IMR-90 (cell line): ENCODE data around the gene MUC5AC. TPM values are rescaled to one million over a fixed set of nuclear protein-coding genes. Genes with fewer than 3 reads are reported as not detected.

Experiments used
- ATAC-seq: fragments of 200-7000 bp; cut with Tn5 transposase; 2 replicates; pipeline ENCODE4 v1.9.1; 2020; ENCODE audit warnings: low read depth, mild to moderate bottlenecking, moderate library complexity
- BruUV-seq: library from RNA; stranded (reverse); fragments of 400-500 nt; replicated peaks from 2 replicates; lab custom pipeline; 2021; lab: Mats Ljungman, UMichigan
- CTCF ChIA-PET: fragments of 300-600 bp; formaldehyde crosslinking; extraction: SDS; loops from one replicate; lab custom pipeline; 2021; ENCODE audit warnings: antibody characterized with exemption; lab: Yijun Ruan, JAX
- POLR2A ChIA-PET: fragments of 300-600 bp; sonication (Branson Sonifier 250); formaldehyde crosslinking; loops from one replicate; lab custom pipeline; 2022; ENCODE audit warnings: antibody characterized with exemption; ENCODE audit not compliant: unreplicated experiment; lab: Charles Lee
- DNase-seq: peaks from one replicate; pipeline ENCODE4 v3.0.0; 2013
- H2AFZ ChIP-seq: replicated peaks from 2 replicates; pipeline ENCODE3; 2013; ENCODE audit warnings: low read length, mild to moderate bottlenecking; ENCODE audit not compliant: poor library complexity
- H2AK5ac ChIP-seq: 2 replicates; pipeline ENCODE4 v1.6.1; 2013; ENCODE audit warnings: low read depth, low read length, inconsistent platforms
- H2AK9ac ChIP-seq: replicated peaks from 2 replicates; pipeline ENCODE3; 2013; ENCODE audit warnings: mild to moderate bottlenecking, low read depth, low read length, moderate library complexity; ENCODE audit not compliant: poor library complexity
- H2BK120ac ChIP-seq: 2 replicates; pipeline ENCODE4 v1.6.1; 2013; ENCODE audit warnings: low read depth, low read length, inconsistent platforms
- H2BK15ac ChIP-seq: 3 replicates; pipeline ENCODE4 v1.6.1; 2013; ENCODE audit warnings: low read depth, low read length, inconsistent platforms
- H2BK20ac ChIP-seq: 2 replicates; pipeline ENCODE4 v1.6.1; 2013; ENCODE audit warnings: low read depth, mild to moderate bottlenecking, inconsistent platforms, low read length, moderate library complexity
- H2BK5ac ChIP-seq: 2 replicates; pipeline ENCODE4 v1.6.1; 2013; ENCODE audit warnings: mild to moderate bottlenecking, low read depth, low read length, inconsistent platforms; ENCODE audit not compliant: poor library complexity, severe bottlenecking
- H3K14ac ChIP-seq: replicated peaks from 2 replicates; pipeline ENCODE4 v1.6.1; 2013; ENCODE audit warnings: low read depth, low read length, inconsistent platforms
- H3K18ac ChIP-seq: 2 replicates; pipeline ENCODE4 v1.6.1; 2013; ENCODE audit warnings: low read depth, low read length, control low read depth
- H3K23ac ChIP-seq: 2 replicates; pipeline ENCODE4 v1.6.1; 2013; ENCODE audit warnings: low read depth, low read length, inconsistent platforms
- H3K27ac ChIP-seq: 2 replicates; pipeline ENCODE4 v1.5.1; 2013; ENCODE audit warnings: mild to moderate bottlenecking, control low read depth, low read length; ENCODE audit not compliant: insufficient read depth
- H3K27me3 ChIP-seq: 2 replicates; pipeline ENCODE4 v1.6.1; 2013; ENCODE audit warnings: low read length; ENCODE audit not compliant: control insufficient read depth, insufficient read depth
- H3K36me3 ChIP-seq: 2 replicates; pipeline ENCODE4 v1.6.1; 2013; ENCODE audit warnings: low read length, mixed read lengths; ENCODE audit not compliant: control insufficient read depth, insufficient read depth
- H3K4ac ChIP-seq: 2 replicates; pipeline ENCODE4 v1.6.1; 2013; ENCODE audit warnings: low read depth, low read length, inconsistent platforms
- H3K4me1 ChIP-seq: 2 replicates; pipeline ENCODE4 v1.6.1; 2013; ENCODE audit warnings: low read length, mixed read lengths; ENCODE audit not compliant: control insufficient read depth, insufficient read depth
- H3K4me2 ChIP-seq: 2 replicates; pipeline ENCODE4 v1.6.1; 2013; ENCODE audit warnings: low read depth, mild to moderate bottlenecking, control low read depth, low read length, moderate library complexity
- H3K4me3 ChIP-seq: 2 replicates; pipeline ENCODE4 v1.5.1; 2013; ENCODE audit warnings: low read depth, mild to moderate bottlenecking, control low read depth, low read length, moderate library complexity; ENCODE audit not compliant: insufficient read depth
- H3K56ac ChIP-seq: 2 replicates; pipeline ENCODE4 v1.6.1; 2013; ENCODE audit warnings: low read length, inconsistent platforms; ENCODE audit not compliant: insufficient read depth; ENCODE audit errors: extremely low read depth
- H3K79me1 ChIP-seq, 2 experiments: 2 replicates each; pipeline ENCODE4 v1.6.1; 2013; ENCODE audit warnings: low read length in 2 of 2, inconsistent platforms in 1 of 2, low read depth in 1 of 2
- H3K9ac ChIP-seq: 2 replicates; pipeline ENCODE4 v1.6.1; 2013; ENCODE audit warnings: low read depth, low read length, control low read depth
- H3K9me1 ChIP-seq: 2 replicates; pipeline ENCODE4 v1.6.1; 2013; ENCODE audit warnings: low read length, inconsistent platforms; ENCODE audit not compliant: insufficient read depth
- H3K9me3 ChIP-seq: 2 replicates; pipeline ENCODE4 v1.6.1; 2013; ENCODE audit warnings: low read length; ENCODE audit not compliant: control insufficient read depth, insufficient read depth
- H4K20me1 ChIP-seq: 2 replicates; pipeline ENCODE4 v1.6.1; 2013; ENCODE audit warnings: low read length, inconsistent platforms; ENCODE audit not compliant: insufficient read depth
- H4K5ac ChIP-seq: 2 replicates; pipeline ENCODE4 v1.6.1; 2013; ENCODE audit warnings: mild to moderate bottlenecking, low read depth, low read length, control low read depth
- H4K8ac ChIP-seq, 2 experiments: 2 replicates each; pipeline ENCODE4 v1.6.1; 2013; ENCODE audit warnings: low read depth in 2 of 2, low read length in 2 of 2, control low read depth in 1 of 2, inconsistent platforms in 1 of 2
- H4K91ac ChIP-seq: 2 replicates; pipeline ENCODE4 v1.6.1; 2013; ENCODE audit warnings: low read depth, low read length, inconsistent platforms; ENCODE audit not compliant: insufficient read depth
- BHLHE40 ChIP-seq: fragments of 150-350 bp; IDR thresholded peaks from 2 replicates; pipeline ENCODE4 v1.6.1; 2016; ENCODE audit warnings: mild to moderate bottlenecking, low read depth, low read length
- CHD1 ChIP-seq: IDR thresholded peaks from 2 replicates; pipeline ENCODE4 v1.6.1; 2012; ENCODE audit warnings: low read depth, low read length, improper control_type of control experiment
- CTCF ChIP-seq: conservative IDR thresholded peaks from 2 replicates; pipeline ENCODE4 v1.5.1; 2012; ENCODE audit warnings: mild to moderate bottlenecking, low read depth, low read length, improper control_type of control experiment
- ELK1 ChIP-seq: fragments of 150-350 bp; IDR thresholded peaks from 2 replicates; pipeline ENCODE4 v1.6.1; 2016; ENCODE audit warnings: low read depth, mild to moderate bottlenecking, low read length, moderate library complexity, borderline replicate concordance
- MAFK ChIP-seq: IDR thresholded peaks from 2 replicates; pipeline ENCODE4 v1.6.1; 2012; ENCODE audit warnings: low read depth, low read length, improper control_type of control experiment
- MAZ ChIP-seq: IDR thresholded peaks from 2 replicates; pipeline ENCODE4 v1.6.1; 2012; ENCODE audit warnings: low read depth, mild to moderate bottlenecking, low read length, improper control_type of control experiment, moderate library complexity, borderline replicate concordance
- MXI1 ChIP-seq: IDR thresholded peaks from 2 replicates; pipeline ENCODE4 v1.6.1; 2012; ENCODE audit warnings: low read depth, mild to moderate bottlenecking, low read length, moderate library complexity, borderline replicate concordance
- NFE2L2 ChIP-seq: fragments of 150-350 bp; IDR thresholded peaks from 2 replicates; pipeline ENCODE4 v1.6.1; 2016; ENCODE audit warnings: low read depth, mild to moderate bottlenecking, low read length
- POLR2A ChIP-seq: IDR thresholded peaks from 2 replicates; pipeline ENCODE4 v1.6.1; 2012; ENCODE audit warnings: mild to moderate bottlenecking, low read depth, low read length
- RAD21 ChIP-seq: IDR thresholded peaks from 2 replicates; pipeline ENCODE4 v1.6.1; 2012; ENCODE audit warnings: low read length, improper control_type of control experiment
- RCOR1 ChIP-seq: IDR thresholded peaks from 2 replicates; pipeline ENCODE4 v1.6.1; 2012; ENCODE audit warnings: mild to moderate bottlenecking, low read length, improper control_type of control experiment; ENCODE audit not compliant: insufficient replicate concordance
- RFX5 ChIP-seq: IDR thresholded peaks from 2 replicates; pipeline ENCODE4 v1.8.0; 2012; ENCODE audit warnings: low read depth, mild to moderate bottlenecking, low read length, moderate library complexity
- SMC3 ChIP-seq: fragments of 150-350 bp; IDR thresholded peaks from 2 replicates; pipeline ENCODE4 v1.6.1; 2016; ENCODE audit warnings: low read depth, mild to moderate bottlenecking, antibody characterized with exemption, low read length, moderate library complexity
- WGBS, 2 experiments: methylation state at CpG; one replicate each; pipeline versions ENCODE4 v1.1.5 to v1.1.7; 2013; ENCODE audit warnings: missing lambda C conversion rate in 2 of 2; ENCODE audit not compliant: insufficient read length in 1 of 2; ENCODE audit errors: extremely low coverage in 2 of 2; 5-methylcytosine and 5-hydroxymethylcytosine counted together
- dilution Hi-C: fragments of 300-500 bp; cut with HindIII; formaldehyde crosslinking; loops from one replicate; pipeline ENCODE4 v1.14.3; 2018; ENCODE audit warnings: low sequenced_read_pairs; ENCODE audit not compliant: unreplicated experiment
- in situ Hi-C: fragments of 300-500 bp; cut with MboI; formaldehyde crosslinking; loops from 3 replicates; pipeline ENCODE4 v1.14.3; 2019; ENCODE audit warnings: low sequenced_read_pairs, inconsistent platforms, mixed read lengths
- intact Hi-C: fragments of 100-400 bp; cut with micrococcal nuclease; formaldehyde crosslinking; loops from 2 replicates; pipeline ENCODE4 v1.10.0; 2022
- polyA plus RNA-seq, 3 experiments: library from polyadenylated mRNA; depleted of rRNA; stranded (reverse); fragments of >200 nt; gene quantifications; 2 replicates each; pipeline ENCODE4 v1.2.3, GENCODE V29; 2012; ENCODE audit warnings: low replicate concordance in 1 of 3
- total RNA-seq: library from RNA; depleted of rRNA; stranded (reverse); fragments of >200 nt; gene quantifications from 2 replicates; pipeline ENCODE4 v1.2.3, GENCODE V29; 2012

MUC5AC gene
- total and polyA plus RNA-seq, 2 of the 4 experiments (the other 2 are of a cell fraction) = 0.02 TPM; not detected in 1

GRCh38 chr11:1181853-1182535 is 24.2 kb downstream of the MUC5AC start:
- BruUV-seq = no TSS peak
- H3K9ac ChIP-seq = no peak overlapping the region
- no peak overlapping the region for H3K18ac ChIP-seq
- DNase-seq (no peak), ATAC-seq (no peak)
- H2BK20ac ChIP-seq = no peak overlapping the region
- H3K14ac ChIP-seq = no peak overlapping the region
- in situ Hi-C loops = no loop called here
- H3K4me2 ChIP-seq = no peak overlapping the region
- TF ChIP-seq RFX5 = no peak
- no peak for TF ChIP-seq MAFK
- TF ChIP-seq CTCF = no peak
- TF ChIP-seq MXI1 = no peak
- no peak for TF ChIP-seq SMC3
- TF ChIP-seq BHLHE40 = no peak
- TF ChIP-seq RCOR1 = no peak
- TF ChIP-seq MAZ = no peak
- TF ChIP-seq CHD1 = no peak
- TF ChIP-seq ELK1 = no peak
- no peak for TF ChIP-seq NFE2L2
- no peak for TF ChIP-seq POLR2A
- no peak for TF ChIP-seq RAD21
- no peak overlapping the region for H2AK9ac ChIP-seq
- H3K4me1 ChIP-seq = no peaks in the 10 kb centered on the region
- dilution Hi-C loops = no loop called here
- H3K9me1 ChIP-seq = no peaks in the 10 kb centered on the region
- intact Hi-C loops = no loop called here
- H4K5ac ChIP-seq = no peak overlapping the region
- no peak overlapping the region for H3K27ac ChIP-seq
- no peak overlapping the region for H2BK120ac ChIP-seq
- no peak overlapping the region for H3K56ac ChIP-seq
- no peak overlapping the region for H2BK5ac ChIP-seq
- no peak overlapping the region for H3K23ac ChIP-seq
- H3K79me1 ChIP-seq = no peaks in the 10 kb centered on the region
- no peak overlapping the region for H2AK5ac ChIP-seq
- CTCF ChIA-PET = no interaction called here
- no peak overlapping the region for H4K91ac ChIP-seq
- H2BK15ac ChIP-seq = no peak overlapping the region
- POLR2A ChIA-PET = no interaction called here
- no peak overlapping the region for H4K8ac ChIP-seq
- no peak overlapping the region for H3K4ac ChIP-seq
- H3K4me3 ChIP-seq = no peak overlapping the region
- no peaks in the 10 kb centered on the region for H4K20me1 ChIP-seq
- WGBS, 2 experiments = 74% methylated on average over 24 of the region's 41 CpGs; no CpG with 5 or more reads in 1 of the 2 experiments
- no peaks in the 10 kb centered on the region for H3K36me3 ChIP-seq
- H3K9me3 ChIP-seq = peaks cover 6% of the 10 kb centered on the region
- no peaks in the 10 kb centered on the region; the same call in 1 of the 2 replicates for H3K27me3 ChIP-seq
- H2AFZ ChIP-seq = no peak overlapping the region
